Panc1 (cell line): ENCODE data around the gene CREB5.

Source experiments
- POLR2AphosphoS5 ChIP-seq: IDR thresholded peaks from 2 replicates; pipeline ENCODE4 v1.6.1; 2012; ENCODE audit warnings: mild to moderate bottlenecking, low read depth, low read length, moderate library complexity
- TCF7L2 ChIP-seq: IDR thresholded peaks from 2 replicates; pipeline ENCODE4 v1.6.1; 2011; ENCODE audit warnings: mild to moderate bottlenecking, low read depth, low read length, inconsistent platforms
- TF ChIP-seq, protein P1 (sequence below): fragments of 450-650 bp; IDR thresholded peaks from 2 replicates; pipeline ENCODE4 v1.5.1; 2017; ENCODE audit warnings: mild to moderate bottlenecking
- TF ChIP-seq, protein P2 (sequence below), 2 experiments: IDR thresholded peaks; 2 replicates each; pipeline ENCODE4 v1.6.1; 2011 to 2012; ENCODE audit warnings: low read depth in 2 of 2, control low read depth in 1 of 2, low read length in 1 of 2, mild to moderate bottlenecking in 1 of 2, moderate library complexity in 1 of 2; ENCODE audit not compliant: insufficient read depth in 1 of 2

DNA sequence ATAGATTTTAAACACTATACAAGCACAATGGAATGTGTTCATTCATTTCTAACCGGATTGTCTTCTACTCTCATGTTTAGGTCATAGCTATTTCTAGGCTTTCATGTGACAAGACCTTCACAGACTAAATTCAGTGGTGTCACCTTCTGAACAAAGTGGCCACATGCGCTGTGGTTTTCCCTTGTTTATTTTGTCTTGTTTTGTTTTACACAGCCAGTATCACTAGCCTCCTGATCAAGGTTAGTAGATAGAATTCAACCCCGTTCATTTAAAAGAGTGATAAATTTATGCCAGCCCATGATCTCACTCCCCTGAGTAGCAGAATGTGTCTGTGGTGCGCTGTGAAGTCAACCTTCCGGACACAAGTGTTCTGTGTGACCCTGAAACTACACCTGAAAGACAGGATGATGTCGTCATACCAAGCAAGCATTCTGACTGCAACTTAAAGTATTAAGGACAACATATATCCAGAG, 209.1 kb downstream of the CREB5 start:
- TF ChIP-seq, protein P1, sequence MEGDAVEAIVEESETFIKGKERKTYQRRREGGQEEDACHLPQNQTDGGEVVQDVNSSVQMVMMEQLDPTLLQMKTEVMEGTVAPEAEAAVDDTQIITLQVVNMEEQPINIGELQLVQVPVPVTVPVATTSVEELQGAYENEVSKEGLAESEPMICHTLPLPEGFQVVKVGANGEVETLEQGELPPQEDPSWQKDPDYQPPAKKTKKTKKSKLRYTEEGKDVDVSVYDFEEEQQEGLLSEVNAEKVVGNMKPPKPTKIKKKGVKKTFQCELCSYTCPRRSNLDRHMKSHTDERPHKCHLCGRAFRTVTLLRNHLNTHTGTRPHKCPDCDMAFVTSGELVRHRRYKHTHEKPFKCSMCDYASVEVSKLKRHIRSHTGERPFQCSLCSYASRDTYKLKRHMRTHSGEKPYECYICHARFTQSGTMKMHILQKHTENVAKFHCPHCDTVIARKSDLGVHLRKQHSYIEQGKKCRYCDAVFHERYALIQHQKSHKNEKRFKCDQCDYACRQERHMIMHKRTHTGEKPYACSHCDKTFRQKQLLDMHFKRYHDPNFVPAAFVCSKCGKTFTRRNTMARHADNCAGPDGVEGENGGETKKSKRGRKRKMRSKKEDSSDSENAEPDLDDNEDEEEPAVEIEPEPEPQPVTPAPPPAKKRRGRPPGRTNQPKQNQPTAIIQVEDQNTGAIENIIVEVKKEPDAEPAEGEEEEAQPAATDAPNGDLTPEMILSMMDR: no peak
- TF ChIP-seq TCF7L2 (no peak), POLR2AphosphoS5 (no peak)
- TF ChIP-seq, protein P2, sequence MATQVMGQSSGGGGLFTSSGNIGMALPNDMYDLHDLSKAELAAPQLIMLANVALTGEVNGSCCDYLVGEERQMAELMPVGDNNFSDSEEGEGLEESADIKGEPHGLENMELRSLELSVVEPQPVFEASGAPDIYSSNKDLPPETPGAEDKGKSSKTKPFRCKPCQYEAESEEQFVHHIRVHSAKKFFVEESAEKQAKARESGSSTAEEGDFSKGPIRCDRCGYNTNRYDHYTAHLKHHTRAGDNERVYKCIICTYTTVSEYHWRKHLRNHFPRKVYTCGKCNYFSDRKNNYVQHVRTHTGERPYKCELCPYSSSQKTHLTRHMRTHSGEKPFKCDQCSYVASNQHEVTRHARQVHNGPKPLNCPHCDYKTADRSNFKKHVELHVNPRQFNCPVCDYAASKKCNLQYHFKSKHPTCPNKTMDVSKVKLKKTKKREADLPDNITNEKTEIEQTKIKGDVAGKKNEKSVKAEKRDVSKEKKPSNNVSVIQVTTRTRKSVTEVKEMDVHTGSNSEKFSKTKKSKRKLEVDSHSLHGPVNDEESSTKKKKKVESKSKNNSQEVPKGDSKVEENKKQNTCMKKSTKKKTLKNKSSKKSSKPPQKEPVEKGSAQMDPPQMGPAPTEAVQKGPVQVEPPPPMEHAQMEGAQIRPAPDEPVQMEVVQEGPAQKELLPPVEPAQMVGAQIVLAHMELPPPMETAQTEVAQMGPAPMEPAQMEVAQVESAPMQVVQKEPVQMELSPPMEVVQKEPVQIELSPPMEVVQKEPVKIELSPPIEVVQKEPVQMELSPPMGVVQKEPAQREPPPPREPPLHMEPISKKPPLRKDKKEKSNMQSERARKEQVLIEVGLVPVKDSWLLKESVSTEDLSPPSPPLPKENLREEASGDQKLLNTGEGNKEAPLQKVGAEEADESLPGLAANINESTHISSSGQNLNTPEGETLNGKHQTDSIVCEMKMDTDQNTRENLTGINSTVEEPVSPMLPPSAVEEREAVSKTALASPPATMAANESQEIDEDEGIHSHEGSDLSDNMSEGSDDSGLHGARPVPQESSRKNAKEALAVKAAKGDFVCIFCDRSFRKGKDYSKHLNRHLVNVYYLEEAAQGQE (IDR thresholded peaks at IDR 0.05; ENCODE audit: insufficient read depth in 1 of 2, low read depth in 2 of 2, low read length in 1 of 2): no peak
